Stimulated activated CD4-positive, alpha-beta T cell treated with anti-CD3 and anti-CD28 coated beads, Interleukin-15, amount 100 ng/mL, for 24 hours (primary cell): Measurements from ENCODE around the gene CREB3.

ENCODE experiments used
- DNase-seq: peaks from one replicate; pipeline ENCODE4 v3.0.0-alpha.2; 2020

The CREB3 gene

GRCh38 chr9:35750256-35750531 lies 17.7 kb downstream of the CREB3 start:
- DNase-seq, result no peak

- DNase-seq, result no peak
Measured at GRCh38 chr9:35753466-35753865, 21.0 kb downstream of the CREB3 start.

- no peak for DNase-seq
Measured at GRCh38 chr9:35754264-35754663, 21.8 kb downstream of the CREB3 start, which contains the start of gene MSMP. MSMP (minus strand) TSS chr9:35754276; CDS start chr9:35754129, 147 bp downstream.

- DNase-seq, result no peak
Measured at GRCh38 chr9:35755071-35755470, 22.6 kb downstream of the CREB3 start.

GRCh38 chr9:35756275-35757225 lies 24.1 kb downstream of the CREB3 start:
- DNase-seq, result peak; percentile 92

GRCh38 chr9:35757226-35757891 lies 24.9 kb downstream of the CREB3 start:
- peak; percentile 50 for DNase-seq

- DNase-seq, result no peak
Measured at GRCh38 chr9:35757892-35758275, 25.4 kb downstream of the CREB3 start.

- no peak for DNase-seq
Measured at GRCh38 chr9:35758475-35759050, 26.1 kb downstream of the CREB3 start.

- no peak for DNase-seq
Measured at GRCh38 chr9:35759795-35760194, 27.3 kb downstream of the CREB3 start.

- no peak for DNase-seq
Measured at GRCh38 chr9:35760651-35761050, 28.2 kb downstream of the CREB3 start.

- no peak for DNase-seq
Measured at GRCh38 chr9:35763181-35763580, 30.7 kb downstream of the CREB3 start.

GRCh38 chr9:35763803-35764202 lies 31.3 kb downstream of the CREB3 start:
- no peak for DNase-seq

GRCh38 chr9:35766997-35767396 lies 34.5 kb downstream of the CREB3 start:
- DNase-seq, result no peak

- no peak for DNase-seq
Measured at GRCh38 chr9:35767458-35767857, 35.0 kb downstream of the CREB3 start.

GRCh38 chr9:35769763-35770162 lies 37.3 kb downstream of the CREB3 start:
- no peak for DNase-seq

- no peak for DNase-seq
Measured at GRCh38 chr9:35771075-35771433, 38.6 kb downstream of the CREB3 start.

GRCh38 chr9:35771534-35771933 lies 39.1 kb downstream of the CREB3 start:
- DNase-seq, result no peak

GRCh38 chr9:35771943-35772342 lies 39.5 kb downstream of the CREB3 start:
- DNase-seq, result no peak

GRCh38 chr9:35774907-35775635 lies 42.6 kb downstream of the CREB3 start:
- DNase-seq, result no peak

- DNase-seq, result no peak
Measured at GRCh38 chr9:35776018-35776417, 43.6 kb downstream of the CREB3 start.

GRCh38 chr9:35778496-35778895 lies 46.0 kb downstream of the CREB3 start:
- no peak for DNase-seq

- no peak for DNase-seq
Measured at GRCh38 chr9:35781066-35781465, 48.6 kb downstream of the CREB3 start.

- DNase-seq, result no peak
Measured at GRCh38 chr9:35783418-35783817, 51.0 kb downstream of the CREB3 start.
